ENCODE data around the gene SLC12A9. TPM values are rescaled to one million over a fixed set of nuclear protein-coding genes. Genes with fewer than 3 reads are reported as not detected.

Gene SLC12A9
- total and polyA plus RNA-seq, 11 donors, result 4.6 to 23.6 (median 7.0) TPM

DNA sequence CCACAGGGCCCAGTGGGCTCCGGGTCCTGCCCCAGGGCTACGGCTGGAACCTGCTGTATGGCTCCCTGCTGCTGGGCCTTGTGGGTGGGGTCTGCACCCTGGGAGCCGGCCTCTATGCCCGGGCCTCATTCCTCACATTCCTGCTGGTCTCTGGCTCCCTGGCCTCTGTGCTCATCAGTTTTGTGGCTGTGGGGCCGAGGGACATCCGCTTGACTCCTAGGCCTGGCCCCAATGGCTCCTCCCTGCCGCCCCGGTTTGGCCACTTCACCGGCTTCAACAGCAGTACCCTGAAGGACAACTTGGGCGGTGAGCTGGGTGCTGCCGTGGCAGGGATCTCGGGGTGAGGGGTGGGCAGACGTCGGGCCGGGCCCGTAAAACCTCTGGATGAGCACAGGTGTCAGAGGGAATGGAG is 4.4 kb downstream of the SLC12A9 start:
- TF ChIP-seq POLR2A (IDR thresholded peaks at IDR 0.05), result no peak
- TF ChIP-seq, protein P1, sequence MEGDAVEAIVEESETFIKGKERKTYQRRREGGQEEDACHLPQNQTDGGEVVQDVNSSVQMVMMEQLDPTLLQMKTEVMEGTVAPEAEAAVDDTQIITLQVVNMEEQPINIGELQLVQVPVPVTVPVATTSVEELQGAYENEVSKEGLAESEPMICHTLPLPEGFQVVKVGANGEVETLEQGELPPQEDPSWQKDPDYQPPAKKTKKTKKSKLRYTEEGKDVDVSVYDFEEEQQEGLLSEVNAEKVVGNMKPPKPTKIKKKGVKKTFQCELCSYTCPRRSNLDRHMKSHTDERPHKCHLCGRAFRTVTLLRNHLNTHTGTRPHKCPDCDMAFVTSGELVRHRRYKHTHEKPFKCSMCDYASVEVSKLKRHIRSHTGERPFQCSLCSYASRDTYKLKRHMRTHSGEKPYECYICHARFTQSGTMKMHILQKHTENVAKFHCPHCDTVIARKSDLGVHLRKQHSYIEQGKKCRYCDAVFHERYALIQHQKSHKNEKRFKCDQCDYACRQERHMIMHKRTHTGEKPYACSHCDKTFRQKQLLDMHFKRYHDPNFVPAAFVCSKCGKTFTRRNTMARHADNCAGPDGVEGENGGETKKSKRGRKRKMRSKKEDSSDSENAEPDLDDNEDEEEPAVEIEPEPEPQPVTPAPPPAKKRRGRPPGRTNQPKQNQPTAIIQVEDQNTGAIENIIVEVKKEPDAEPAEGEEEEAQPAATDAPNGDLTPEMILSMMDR (IDR thresholded peaks at IDR 0.05), result no peak
- intact Hi-C loops (cut with DNase I), result loop anchor here in 2 of 10 donors (10.0 kb wide), 2 partner anchors 152 to 382 kb away; partner anchors contain the start of genes POP7 (in 1 of the 2) and TSC22D4 (in 1 of the 2)
- peaks cover 0 to 17% (median 9%) of the 10 kb centered on the region in 12 donors for H3K4me1 ChIP-seq
- ATAC-seq (no peak), DNase-seq (peak in 1 of 5 donors; percentile 49)
- 88 to 95% (median 91%) methylated on average over 11 to 16 of the region's 16 CpGs for whole genome bisulfite sequencing, 4 donors
- no peak overlapping the region for H3K27ac ChIP-seq
- H3K9me3 ChIP-seq, result no peaks in the 10 kb centered on the region
- no peaks in the 10 kb centered on the region for H3K27me3 ChIP-seq
- H3K4me3 ChIP-seq, result no peak overlapping the region
- H3K36me3 ChIP-seq, result peaks cover 0 to 33% (median 16%) of the 10 kb centered on the region in 9 donors

DNA sequence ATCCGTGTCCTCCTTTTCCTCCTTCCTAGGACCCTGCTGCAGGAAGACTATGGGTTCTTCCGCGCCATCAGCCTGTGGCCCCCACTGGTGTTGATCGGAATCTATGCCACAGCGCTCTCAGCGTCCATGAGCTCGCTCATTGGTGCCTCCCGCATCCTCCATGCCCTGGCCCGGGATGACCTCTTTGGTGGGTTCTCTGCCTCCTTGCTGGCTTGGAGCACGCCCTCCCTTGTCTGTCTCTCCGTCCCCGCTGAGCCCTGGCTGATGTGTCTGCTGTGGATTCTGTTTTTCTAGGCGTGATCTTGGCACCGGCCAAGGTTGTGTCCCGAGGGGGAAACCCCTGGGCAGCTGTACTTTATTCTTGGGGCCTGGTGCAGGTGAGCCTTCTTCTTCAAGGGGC is 7.3 kb downstream of the SLC12A9 start:
- no peaks in the 10 kb centered on the region for H3K9me3 ChIP-seq
- DNase-seq, result peak in 1 of 5 donors; percentile 60
- no peaks in the 10 kb centered on the region for H3K27me3 ChIP-seq
- WGBS, 4 donors, result 86 to 94% (median 88%) methylated on average over 14 to 15 of the region's 15 CpGs
- H3K4me1 ChIP-seq, result peaks cover 0 to 12% (median 2%) of the 10 kb centered on the region in 12 donors
- H3K4me3 ChIP-seq, result no peak overlapping the region
- no peak for ATAC-seq
- intact Hi-C loops (cut with DNase I), result loop anchor here in 2 of 10 donors (10.0 kb wide), 2 partner anchors 155 to 385 kb away; partner anchors contain the start of genes POP7 (in 1 of the 2) and TSC22D4 (in 1 of the 2)
- H3K27ac ChIP-seq, result no peak overlapping the region
- TF ChIP-seq, protein P1 (IDR thresholded peaks at IDR 0.05), result no peak
- no peak for TF ChIP-seq POLR2A (IDR thresholded peaks at IDR 0.05)
- H3K36me3 ChIP-seq, result peaks cover 0 to 63% (median 16%) of the 10 kb centered on the region in 9 donors

DNA sequence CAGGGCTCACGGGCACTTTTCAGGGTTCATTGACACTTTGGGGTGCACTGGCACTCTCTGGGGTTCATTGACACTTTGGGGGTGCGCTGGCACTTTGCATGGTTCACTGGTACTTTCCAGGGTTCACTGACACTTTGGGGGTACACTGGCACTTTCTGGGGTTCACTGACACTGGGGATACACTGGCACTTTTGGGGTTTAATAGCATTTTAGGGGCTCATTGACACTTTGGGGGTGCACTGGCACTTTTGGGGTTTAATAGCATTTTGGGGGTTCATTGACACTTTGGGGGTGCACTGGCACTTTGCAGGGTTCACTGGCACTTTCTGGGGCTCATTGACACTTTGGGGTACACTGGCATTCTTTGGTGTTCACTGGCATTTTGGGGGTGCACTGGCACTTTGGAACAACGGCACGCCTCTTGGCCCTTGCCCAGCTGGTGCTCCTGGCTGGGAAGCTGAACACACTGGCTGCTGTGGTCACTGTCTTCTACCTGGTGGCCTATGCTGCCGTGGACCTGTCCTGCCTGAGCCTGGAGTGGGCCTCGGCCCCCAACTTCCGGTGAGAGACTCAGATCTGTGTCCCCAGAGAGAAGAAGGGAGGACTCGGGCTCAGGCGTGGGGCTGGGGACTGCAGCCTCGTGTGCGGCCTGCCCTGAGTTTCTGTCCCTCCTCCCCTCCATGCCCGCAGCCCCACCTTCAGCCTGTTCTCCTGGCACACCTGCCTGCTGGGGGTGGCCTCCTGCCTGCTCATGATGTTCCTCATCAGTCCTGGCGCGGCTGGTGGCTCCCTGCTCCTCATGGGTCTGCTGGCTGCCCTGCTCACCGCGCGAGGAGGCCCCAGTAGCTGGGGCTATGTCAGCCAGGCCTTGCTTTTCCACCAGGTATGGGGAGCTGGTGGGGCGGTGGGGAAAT is 8.4 kb downstream of the SLC12A9 start:
- Histone ChIP-seq H3K4me3 (no peak overlapping the region), H3K36me3 (peaks cover 0 to 66% (median 16%) of the 10 kb centered on the region in 9 donors), H3K9me3 (no peaks in the 10 kb centered on the region), H3K27me3 (no peaks in the 10 kb centered on the region), H3K4me1 (peaks cover 0 to 18% (median 4%) of the 10 kb centered on the region in 12 donors), H3K27ac (no peak overlapping the region)
- ATAC-seq, result no peak
- no peak for TF ChIP-seq POLR2A (IDR thresholded peaks at IDR 0.05)
- TF ChIP-seq, protein P1 (IDR thresholded peaks at IDR 0.05), result no peak
- intact Hi-C loops (cut with DNase I), result no loop called here
- DNase-seq, result peak in 1 of 5 donors; percentile 45
- WGBS, 4 donors, result 84 to 95% (median 94%) methylated on average over 7 to 18 of the region's 18 CpGs

DNA sequence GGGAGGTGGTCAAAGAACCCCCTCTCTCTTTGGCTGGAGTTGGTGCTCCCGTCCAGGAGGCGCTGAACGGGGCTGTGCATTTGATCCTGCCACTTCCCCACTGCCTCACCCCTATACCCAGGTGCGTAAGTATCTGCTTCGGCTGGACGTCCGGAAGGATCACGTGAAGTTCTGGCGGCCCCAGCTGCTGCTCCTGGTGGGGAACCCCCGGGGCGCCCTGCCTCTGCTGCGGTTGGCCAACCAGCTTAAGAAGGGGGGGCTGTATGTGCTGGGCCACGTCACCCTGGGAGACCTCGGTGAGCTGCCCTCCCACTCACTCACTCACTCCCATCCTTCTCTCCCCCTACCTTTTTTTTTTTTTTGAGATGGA is 9.1 kb downstream of the SLC12A9 start:
- H3K27me3 ChIP-seq, result no peaks in the 10 kb centered on the region
- no peak overlapping the region for H3K27ac ChIP-seq
- DNase-seq (peak in 1 of 5 donors; percentile 38), ATAC-seq (no peak)
- no peak overlapping the region for H3K4me3 ChIP-seq
- H3K4me1 ChIP-seq, result peaks cover 0 to 24% (median 7%) of the 10 kb centered on the region in 12 donors
- H3K9me3 ChIP-seq, result no peaks in the 10 kb centered on the region
- intact Hi-C loops (cut with DNase I), result no loop called here
- TF ChIP-seq, protein P1 (IDR thresholded peaks at IDR 0.05), result no peak
- no peak for TF ChIP-seq POLR2A (IDR thresholded peaks at IDR 0.05)
- 90 to 96% (median 95%) methylated on average over 13 to 14 of the region's 14 CpGs for WGBS, 4 donors
- H3K36me3 ChIP-seq, result peaks cover 0 to 66% (median 16%) of the 10 kb centered on the region in 9 donors
